Liver (tissue), 9 donors: Measurements from ENCODE around the gene PPP2R5C. TPM values are rescaled to one million over a fixed set of nuclear protein-coding genes. Genes with fewer than 3 reads are reported as not detected.

ENCODE experiments used
- DNase-seq: peaks from one replicate; pipeline ENCODE4 v3.0.0-alpha.2; 2017; ENCODE audit warnings: low spot score
- H3K27ac ChIP-seq, 2 donors: one replicate each; pipeline ENCODE4 v1.7.0; 2013; ENCODE audit warnings: inconsistent platforms in 2 of 2, low read length in 2 of 2, control low read depth in 1 of 2, low read depth in 1 of 2, mild to moderate bottlenecking in 1 of 2
- H3K27me3 ChIP-seq, 4 donors: one replicate each; pipeline versions ENCODE4 v1.6.1 to v1.7.0; 2013; ENCODE audit warnings: low read length in 3 of 4, inconsistent platforms in 1 of 4, mild to moderate bottlenecking in 1 of 4, moderate library complexity in 1 of 4; ENCODE audit not compliant: control insufficient read depth in 4 of 4, insufficient read depth in 4 of 4
- H3K36me3 ChIP-seq, 4 donors: one replicate each; pipeline versions ENCODE4 v1.6.1 to v1.7.0; 2013; ENCODE audit warnings: low read length in 3 of 4, mild to moderate bottlenecking in 3 of 4, low read depth in 1 of 4, moderate library complexity in 1 of 4; ENCODE audit not compliant: control insufficient read depth in 4 of 4, insufficient read depth in 3 of 4
- H3K4me1 ChIP-seq, 4 donors: one replicate each; pipeline versions ENCODE4 v1.6.1 to v1.7.0; 2013; ENCODE audit warnings: low read length in 3 of 4, mild to moderate bottlenecking in 3 of 4, moderate library complexity in 1 of 4; ENCODE audit not compliant: control insufficient read depth in 4 of 4, insufficient read depth in 4 of 4
- H3K4me3 ChIP-seq, 3 donors: one replicate each; pipeline versions ENCODE4 v1.6.1 to v1.7.0; 2013; ENCODE audit warnings: low read length in 3 of 3, control low read depth in 1 of 3, low read depth in 1 of 3, mild to moderate bottlenecking in 1 of 3
- H3K9ac ChIP-seq, 2 donors: one replicate each; pipeline ENCODE4 v1.7.0; 2013; ENCODE audit warnings: low read length in 2 of 2, mild to moderate bottlenecking in 2 of 2, moderate library complexity in 2 of 2, control low read depth in 1 of 2, low read depth in 1 of 2
- H3K9me3 ChIP-seq, 4 donors: one replicate each; pipeline versions ENCODE4 v1.6.1 to v1.7.0; 2013; ENCODE audit warnings: low read length in 3 of 4; ENCODE audit not compliant: control insufficient read depth in 4 of 4
- EGR1 ChIP-seq, 2 donors: IDR thresholded peaks; 2 replicates each; pipeline ENCODE4 v1.6.1; 2016 to 2018; ENCODE audit warnings: antibody characterized with exemption in 2 of 2, low read depth in 2 of 2
- FOXA1 ChIP-seq: IDR thresholded peaks from 2 replicates; pipeline ENCODE4 v1.6.1; 2016; ENCODE audit warnings: antibody characterized with exemption
- FOXA2 ChIP-seq: IDR thresholded peaks from 2 replicates; pipeline ENCODE4 v1.6.1; 2016; ENCODE audit warnings: antibody characterized with exemption
- GABPA ChIP-seq, 2 donors: IDR thresholded peaks in 1 of 2; conservative IDR thresholded peaks in 1 of 2; 2 replicates each; pipeline ENCODE4 v1.6.1; 2016; ENCODE audit warnings: antibody characterized with exemption in 2 of 2, mild to moderate bottlenecking in 1 of 2, moderate library complexity in 1 of 2
- HNF4G ChIP-seq: IDR thresholded peaks from 2 replicates; pipeline ENCODE4 v1.6.1; 2016; ENCODE audit warnings: antibody characterized with exemption
- JUND ChIP-seq, 2 donors: IDR thresholded peaks; 2 replicates each; pipeline ENCODE4 v1.6.1; 2016; ENCODE audit warnings: antibody characterized with exemption in 2 of 2
- NR2F2 ChIP-seq: IDR thresholded peaks from 2 replicates; pipeline ENCODE4 v1.6.1; 2016; ENCODE audit warnings: antibody characterized with exemption
- RAD21 ChIP-seq, 2 donors: IDR thresholded peaks; 2 replicates each; pipeline ENCODE4 v1.6.1; 2016; ENCODE audit warnings: antibody characterized with exemption in 2 of 2, mild to moderate bottlenecking in 2 of 2
- REST ChIP-seq: IDR thresholded peaks from 2 replicates; pipeline ENCODE4 v1.6.1; 2016; ENCODE audit warnings: antibody characterized with exemption, mild to moderate bottlenecking
- RXRA ChIP-seq, 2 donors: IDR thresholded peaks; 2 replicates each; pipeline ENCODE4 v1.6.1; 2017 to 2018; ENCODE audit warnings: antibody characterized with exemption in 2 of 2, mild to moderate bottlenecking in 1 of 2
- SP1 ChIP-seq: IDR thresholded peaks from 2 replicates; pipeline ENCODE4 v1.6.1; 2018; ENCODE audit warnings: antibody characterized with exemption, mild to moderate bottlenecking
- TAF1 ChIP-seq: conservative IDR thresholded peaks from 2 replicates; pipeline ENCODE4 v1.6.1; 2016; ENCODE audit warnings: antibody characterized with exemption, mild to moderate bottlenecking
- YY1 ChIP-seq: IDR thresholded peaks from 2 replicates; pipeline ENCODE4 v1.6.1; 2016; ENCODE audit warnings: antibody characterized with exemption, mild to moderate bottlenecking
- WGBS: extraction: QIAGEN DNeasy Blood & Tissue Kit; methylation state at CpG from one replicate; pipeline ENCODE4 v1.1.7; 2013; 5-methylcytosine and 5-hydroxymethylcytosine counted together
- polyA plus RNA-seq, 2 donors: library from polyadenylated mRNA; stranded (reverse) in 1 of 2; unstranded in 1 of 2; fragments of 200-250 nt in 1 of 2; fragments of >200 nt in 1 of 2; fragmentation: Nextera tagmentation in 1 of 2; extraction: Ambion mirVana in 1 of 2; gene quantifications; one replicate each; pipeline versions ENCODE4 v1.2.1 to v1.2.3, GENCODE V29; 2013 to 2015
- total RNA-seq, 2 donors: library from RNA; depleted of rRNA; stranded (reverse); fragments of >200 nt; gene quantifications; one replicate each; pipeline ENCODE4 v1.2.3, GENCODE V29; 2014
- TF ChIP-seq, protein P1 (sequence below): IDR thresholded peaks from 2 replicates; pipeline ENCODE4 v1.6.1; 2016; ENCODE audit warnings: antibody characterized with exemption
- TF ChIP-seq, protein P2 (sequence below): fragments of 150-350 bp; IDR thresholded peaks from 2 replicates; pipeline ENCODE4 v1.5.1; 2017; ENCODE audit warnings: improper control_type of control experiment, low read depth, low read length; ENCODE audit not compliant: missing input control
- donor health status: healthy.
- donor health status: healthy.
- donor health status: healthy.
- donor health status: healthy.
- donor health status: healthy.

PPP2R5C gene
- total and polyA plus RNA-seq, 4 donors = 33.5 to 52.3 (median 43.9) TPM

DNA sequence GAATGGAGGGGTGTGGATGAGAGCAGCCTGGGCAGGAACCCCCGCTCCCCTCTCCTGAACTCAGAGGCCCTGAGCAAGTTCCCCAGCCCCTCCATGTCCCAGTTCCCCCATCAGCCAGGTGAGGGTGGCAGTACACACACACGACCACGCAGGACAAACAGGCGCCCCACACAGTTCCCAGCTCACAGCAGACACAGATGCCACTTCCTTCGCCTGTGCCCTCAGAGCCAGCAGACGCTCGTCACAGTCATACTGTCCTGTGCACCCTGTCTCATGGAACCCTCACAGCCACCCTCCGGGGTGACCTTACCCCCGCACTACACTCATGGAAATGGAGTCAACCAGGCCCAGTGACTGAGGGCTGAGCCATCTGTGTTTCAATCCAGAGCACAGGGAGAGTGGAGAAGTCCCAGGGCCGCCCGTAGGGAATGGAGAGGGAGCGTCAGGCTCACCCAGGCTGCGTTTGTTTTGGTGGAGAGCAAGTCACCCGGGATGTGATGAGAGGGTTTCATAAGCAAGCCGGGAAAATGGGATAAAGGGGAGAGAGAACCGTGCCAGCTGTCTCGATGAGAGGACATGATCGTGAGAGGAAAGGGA is 155.4 kb downstream of the PPP2R5C start:
- 91% methylated on average over 18 of the region's 18 CpGs for WGBS
- Histone ChIP-seq H3K27ac (no peak overlapping the region), H3K9me3 (no peaks in the 10 kb centered on the region), H3K4me3 (no peak overlapping the region), H3K9ac (no peak overlapping the region), H3K27me3 (no peaks in the 10 kb centered on the region), H3K36me3 (peaks cover 6 to 42% (median 21%) of the 10 kb centered on the region in 4 donors), H3K4me1 (no peaks in the 10 kb centered on the region)
- no peak for TF ChIP-seq REST
- TF ChIP-seq RXRA (IDR thresholded peaks at IDR 0.05) = no peak
- no peak for DNase-seq

- WGBS = 91% methylated on average over 17 of the region's 17 CpGs
- H3K9ac ChIP-seq = no peak overlapping the region
- H3K36me3 ChIP-seq = peaks cover 6 to 38% (median 21%) of the 10 kb centered on the region in 4 donors
- no peak overlapping the region for H3K27ac ChIP-seq
- DNase-seq = no peak
- H3K4me3 ChIP-seq = no peak overlapping the region
- TF ChIP-seq HNF4G = no peak
- TF ChIP-seq YY1 = no peak
- TF ChIP-seq RXRA (IDR thresholded peaks at IDR 0.05) = no peak
- no peak for TF ChIP-seq NR2F2
- TF ChIP-seq, protein P1, sequence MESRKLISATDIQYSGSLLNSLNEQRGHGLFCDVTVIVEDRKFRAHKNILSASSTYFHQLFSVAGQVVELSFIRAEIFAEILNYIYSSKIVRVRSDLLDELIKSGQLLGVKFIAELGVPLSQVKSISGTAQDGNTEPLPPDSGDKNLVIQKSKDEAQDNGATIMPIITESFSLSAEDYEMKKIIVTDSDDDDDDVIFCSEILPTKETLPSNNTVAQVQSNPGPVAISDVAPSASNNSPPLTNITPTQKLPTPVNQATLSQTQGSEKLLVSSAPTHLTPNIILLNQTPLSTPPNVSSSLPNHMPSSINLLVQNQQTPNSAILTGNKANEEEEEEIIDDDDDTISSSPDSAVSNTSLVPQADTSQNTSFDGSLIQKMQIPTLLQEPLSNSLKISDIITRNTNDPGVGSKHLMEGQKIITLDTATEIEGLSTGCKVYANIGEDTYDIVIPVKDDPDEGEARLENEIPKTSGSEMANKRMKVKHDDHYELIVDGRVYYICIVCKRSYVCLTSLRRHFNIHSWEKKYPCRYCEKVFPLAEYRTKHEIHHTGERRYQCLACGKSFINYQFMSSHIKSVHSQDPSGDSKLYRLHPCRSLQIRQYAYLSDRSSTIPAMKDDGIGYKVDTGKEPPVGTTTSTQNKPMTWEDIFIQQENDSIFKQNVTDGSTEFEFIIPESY = no peak
- no peak for TF ChIP-seq JUND (IDR thresholded peaks at IDR 0.05)
- TF ChIP-seq REST = no peak
- no peak for TF ChIP-seq FOXA1
- TF ChIP-seq SP1 = no peak
- no peak for TF ChIP-seq EGR1 (IDR thresholded peaks at IDR 0.05; ENCODE audit: low read depth in 2 of 2)
- no peak for TF ChIP-seq TAF1
- TF ChIP-seq FOXA2 = no peak
- no peak for TF ChIP-seq GABPA (IDR thresholded peaks at IDR 0.05 in 1 of 2, conservative IDR thresholded peaks at IDR 0.05 in 1 of 2)
- TF ChIP-seq RAD21 (IDR thresholded peaks at IDR 0.05) = no peak
- TF ChIP-seq, protein P2, sequence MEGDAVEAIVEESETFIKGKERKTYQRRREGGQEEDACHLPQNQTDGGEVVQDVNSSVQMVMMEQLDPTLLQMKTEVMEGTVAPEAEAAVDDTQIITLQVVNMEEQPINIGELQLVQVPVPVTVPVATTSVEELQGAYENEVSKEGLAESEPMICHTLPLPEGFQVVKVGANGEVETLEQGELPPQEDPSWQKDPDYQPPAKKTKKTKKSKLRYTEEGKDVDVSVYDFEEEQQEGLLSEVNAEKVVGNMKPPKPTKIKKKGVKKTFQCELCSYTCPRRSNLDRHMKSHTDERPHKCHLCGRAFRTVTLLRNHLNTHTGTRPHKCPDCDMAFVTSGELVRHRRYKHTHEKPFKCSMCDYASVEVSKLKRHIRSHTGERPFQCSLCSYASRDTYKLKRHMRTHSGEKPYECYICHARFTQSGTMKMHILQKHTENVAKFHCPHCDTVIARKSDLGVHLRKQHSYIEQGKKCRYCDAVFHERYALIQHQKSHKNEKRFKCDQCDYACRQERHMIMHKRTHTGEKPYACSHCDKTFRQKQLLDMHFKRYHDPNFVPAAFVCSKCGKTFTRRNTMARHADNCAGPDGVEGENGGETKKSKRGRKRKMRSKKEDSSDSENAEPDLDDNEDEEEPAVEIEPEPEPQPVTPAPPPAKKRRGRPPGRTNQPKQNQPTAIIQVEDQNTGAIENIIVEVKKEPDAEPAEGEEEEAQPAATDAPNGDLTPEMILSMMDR = no peak
- H3K27me3 ChIP-seq = no peaks in the 10 kb centered on the region
- H3K9me3 ChIP-seq = no peaks in the 10 kb centered on the region
- no peaks in the 10 kb centered on the region for H3K4me1 ChIP-seq
Measured at GRCh38 chr14:101917413-101918017, 156.0 kb downstream of the PPP2R5C start.
